ENCODE results near the gene NEMP2.
"Not testable (repeated sequence)": the region's sequence is repeated elsewhere in the genome, so short reads cannot be mapped to it uniquely, and the experiment has no call there.

The NEMP2 gene

DNA sequence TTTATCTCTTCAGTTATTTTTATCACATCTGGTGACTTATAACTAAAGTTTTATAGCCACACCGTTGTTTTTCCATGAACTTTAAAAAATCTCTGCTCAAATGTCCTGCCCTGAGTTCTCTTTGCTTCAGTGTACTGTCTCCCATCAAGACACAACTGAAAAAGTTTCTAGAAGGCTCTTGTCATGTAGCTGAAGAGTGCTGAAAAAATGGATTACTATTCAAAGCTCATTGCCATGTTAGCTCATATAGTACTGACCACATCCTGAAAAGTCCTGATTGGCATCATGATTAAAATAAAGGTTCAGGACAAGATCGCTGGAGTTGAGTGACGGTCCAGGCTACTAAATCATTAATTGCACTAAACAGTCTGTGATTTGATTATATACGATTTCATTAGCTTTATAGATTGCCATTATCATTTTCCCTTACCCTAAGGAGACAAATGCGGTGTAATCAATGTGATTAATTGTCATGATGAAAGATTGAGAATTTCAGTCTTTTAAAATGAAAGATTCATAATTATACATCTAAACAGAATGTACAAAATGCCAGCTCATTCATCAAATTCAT lies 64.2 kb downstream of the NEMP2 start:
- DNase-seq (ENCODE audit: extremely low read depth, low read depth), result no peak
- TF ChIP-seq, protein P1, sequence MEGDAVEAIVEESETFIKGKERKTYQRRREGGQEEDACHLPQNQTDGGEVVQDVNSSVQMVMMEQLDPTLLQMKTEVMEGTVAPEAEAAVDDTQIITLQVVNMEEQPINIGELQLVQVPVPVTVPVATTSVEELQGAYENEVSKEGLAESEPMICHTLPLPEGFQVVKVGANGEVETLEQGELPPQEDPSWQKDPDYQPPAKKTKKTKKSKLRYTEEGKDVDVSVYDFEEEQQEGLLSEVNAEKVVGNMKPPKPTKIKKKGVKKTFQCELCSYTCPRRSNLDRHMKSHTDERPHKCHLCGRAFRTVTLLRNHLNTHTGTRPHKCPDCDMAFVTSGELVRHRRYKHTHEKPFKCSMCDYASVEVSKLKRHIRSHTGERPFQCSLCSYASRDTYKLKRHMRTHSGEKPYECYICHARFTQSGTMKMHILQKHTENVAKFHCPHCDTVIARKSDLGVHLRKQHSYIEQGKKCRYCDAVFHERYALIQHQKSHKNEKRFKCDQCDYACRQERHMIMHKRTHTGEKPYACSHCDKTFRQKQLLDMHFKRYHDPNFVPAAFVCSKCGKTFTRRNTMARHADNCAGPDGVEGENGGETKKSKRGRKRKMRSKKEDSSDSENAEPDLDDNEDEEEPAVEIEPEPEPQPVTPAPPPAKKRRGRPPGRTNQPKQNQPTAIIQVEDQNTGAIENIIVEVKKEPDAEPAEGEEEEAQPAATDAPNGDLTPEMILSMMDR (IDR thresholded peaks at IDR 0.05; ENCODE audit: low read depth, low read length), result no peak

DNA sequence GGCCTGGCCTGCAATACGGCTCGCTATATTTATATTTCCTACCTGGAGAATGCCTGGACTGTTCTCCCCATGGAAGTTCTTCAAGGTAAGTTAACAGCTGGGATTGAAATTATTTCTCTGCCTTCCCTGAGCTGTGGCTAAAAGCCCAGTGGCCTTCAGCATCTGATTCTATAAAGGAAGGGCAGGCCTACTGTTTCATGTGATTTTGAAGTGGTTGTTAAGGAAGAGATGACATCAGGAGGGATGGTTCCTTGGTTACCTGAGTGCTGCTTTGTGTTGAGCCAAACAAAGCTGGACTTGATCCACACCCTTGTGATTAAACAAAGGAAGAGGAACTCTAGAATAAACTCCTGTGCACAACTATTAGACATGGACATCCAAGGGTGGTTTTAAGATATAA lies 64.8 kb downstream of the NEMP2 start:
- no peak for DNase-seq (ENCODE audit: extremely low read depth, low read depth)
- TF ChIP-seq, protein P1 (IDR thresholded peaks at IDR 0.05; ENCODE audit: low read depth, low read length), result no peak

DNA sequence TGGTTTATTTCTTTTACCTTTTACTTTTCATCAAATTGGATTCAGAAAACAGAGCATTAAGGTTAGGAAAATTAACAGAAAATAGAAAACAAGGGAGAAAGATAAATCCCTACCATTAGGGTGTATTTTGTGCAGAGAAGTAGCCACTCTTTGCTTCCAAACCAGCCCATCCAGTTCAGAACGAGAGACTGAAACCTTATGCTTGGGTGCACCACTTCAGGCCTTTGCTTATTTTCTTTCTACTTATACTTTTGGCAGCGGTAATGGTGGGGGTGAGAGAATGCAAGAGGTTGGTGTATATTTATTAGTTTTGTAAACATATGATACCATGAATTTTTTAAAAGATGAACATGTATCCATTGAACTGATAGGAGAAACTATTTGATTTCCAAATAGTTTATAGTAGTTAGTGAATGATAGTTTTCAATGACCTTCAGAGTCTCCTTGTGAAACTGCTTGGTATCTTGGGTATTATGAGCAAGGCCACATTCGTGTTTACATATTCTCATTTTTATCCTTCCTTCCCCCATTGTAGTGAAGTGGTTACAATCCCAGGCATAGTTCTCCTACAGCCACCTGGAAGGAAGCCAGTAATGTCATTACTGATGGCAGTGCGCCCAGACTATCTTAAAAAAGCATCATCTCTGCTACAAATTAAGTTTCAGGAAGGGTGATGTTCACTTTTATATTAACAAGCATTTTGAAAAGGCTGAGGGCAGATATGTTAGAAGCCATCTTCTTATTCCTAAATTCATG lies 65.5 kb downstream of the NEMP2 start:
- peak; percentile 97 for DNase-seq (ENCODE audit: extremely low read depth, low read depth)
- TF ChIP-seq, protein P1 (IDR thresholded peaks at IDR 0.05; ENCODE audit: low read depth, low read length), result no peak

DNA sequence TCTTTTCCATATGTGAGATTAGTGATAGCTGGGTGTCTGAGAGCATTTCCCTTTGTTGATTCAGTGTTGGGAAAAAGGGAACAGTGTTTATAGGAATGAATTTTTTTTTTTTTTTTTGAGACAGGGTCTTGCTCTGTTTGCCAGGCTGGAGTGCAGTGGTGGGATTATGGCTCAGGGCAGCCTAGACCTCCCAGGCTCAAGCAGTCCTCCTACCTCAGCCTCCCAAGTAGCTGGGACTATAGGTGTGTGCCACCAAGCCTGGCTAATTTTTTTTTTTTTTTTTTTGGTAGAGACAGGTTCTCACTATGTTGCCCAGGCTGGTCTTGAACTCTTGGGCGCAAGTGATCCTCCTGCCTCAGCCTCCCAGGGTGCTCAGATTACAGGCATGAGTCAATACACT lies 66.2 kb downstream of the NEMP2 start:
- not testable (repeated sequence) for DNase-seq (ENCODE audit: extremely low read depth, low read depth)

DNA sequence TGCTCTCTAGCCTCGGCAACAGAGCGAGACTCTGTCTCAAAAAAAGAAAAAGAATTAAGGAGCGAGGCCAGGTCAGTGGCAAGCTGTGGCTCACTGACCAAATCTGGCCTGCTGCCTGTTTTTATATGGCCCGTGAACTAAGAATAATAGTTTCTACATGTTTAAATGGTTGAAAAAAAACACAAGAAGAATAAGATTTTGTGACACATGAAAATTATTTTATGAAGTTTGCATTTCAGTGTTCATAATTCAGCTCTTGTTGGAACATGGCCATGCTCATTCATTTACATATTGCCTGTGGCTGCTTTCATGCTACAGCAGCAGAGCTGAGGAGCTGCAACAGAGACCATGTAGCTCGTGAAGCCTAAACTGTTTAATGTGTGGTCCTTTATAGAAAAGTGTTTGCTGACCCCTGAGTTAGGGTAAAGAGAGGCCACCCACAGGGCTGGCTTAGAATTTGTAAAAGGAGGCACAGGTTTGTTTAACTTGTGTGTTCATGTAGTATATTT lies 66.9 kb downstream of the NEMP2 start:
- DNase-seq (ENCODE audit: extremely low read depth, low read depth), result peak; percentile 39
- TF ChIP-seq, protein P1 (IDR thresholded peaks at IDR 0.05; ENCODE audit: low read depth, low read length), result no peak

DNA sequence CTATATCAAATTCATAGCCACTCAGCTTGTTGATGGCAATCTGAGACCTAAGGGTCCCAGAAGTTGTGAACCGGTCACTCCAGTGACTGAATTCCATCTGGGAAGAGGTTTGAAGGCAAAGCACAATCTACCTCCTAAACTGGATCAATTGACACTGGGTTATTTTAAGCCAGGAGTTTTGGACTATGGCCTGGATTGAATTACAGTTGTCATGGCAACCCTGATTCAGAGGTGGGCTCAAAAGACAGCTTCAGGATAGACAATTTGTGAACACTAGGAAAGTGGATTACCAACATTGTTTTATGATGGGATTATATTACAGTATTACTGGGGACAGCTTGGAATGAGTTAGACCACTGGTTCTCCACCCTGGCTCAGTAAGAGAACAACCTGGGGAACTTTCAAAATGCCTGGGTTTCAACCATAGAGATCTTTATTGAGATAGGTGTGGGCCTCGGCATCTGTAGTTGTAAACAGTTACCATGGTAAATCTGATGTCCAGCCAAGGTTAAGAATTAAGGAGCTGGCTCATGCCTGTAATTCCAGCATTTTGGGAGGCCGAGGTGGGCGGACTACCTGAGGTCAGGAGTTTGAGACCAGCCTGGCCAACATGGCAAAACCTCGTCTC lies 67.6 kb downstream of the NEMP2 start:
- no peak for DNase-seq (ENCODE audit: extremely low read depth, low read depth)
- TF ChIP-seq, protein P1 (IDR thresholded peaks at IDR 0.05; ENCODE audit: low read depth, low read length), result no peak

DNA sequence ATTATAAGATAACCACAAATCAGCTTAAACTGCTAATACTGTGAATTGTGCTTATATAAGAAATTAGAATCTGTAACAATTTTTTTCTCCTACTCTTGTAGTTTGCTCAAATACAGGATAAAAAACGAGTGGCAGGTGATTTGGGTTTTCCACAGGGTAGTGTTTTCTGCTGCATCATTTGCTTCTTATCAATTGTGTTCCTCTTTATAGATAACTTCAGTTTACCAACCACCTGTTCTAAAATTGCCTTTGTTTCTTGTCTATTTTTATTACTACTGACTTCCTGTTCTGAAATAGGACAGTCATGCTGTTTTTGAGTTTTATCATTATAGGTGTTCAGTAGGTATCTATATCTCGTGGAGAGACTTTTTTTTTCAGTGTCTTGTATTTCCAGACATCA lies 69.5 kb downstream of the NEMP2 start:
- TF ChIP-seq, protein P1 (IDR thresholded peaks at IDR 0.05; ENCODE audit: low read depth, low read length), result no peak
- no peak for DNase-seq (ENCODE audit: extremely low read depth, low read depth)
